ENCODE data around the gene ENDOV.
"Not testable (repeated sequence)": the region's sequence is repeated elsewhere in the genome, so short reads cannot be mapped to it uniquely, and the experiment has no call there.

The ENDOV gene

GRCh38 chr17:80402959-80403358 is 12.0 kb upstream of the ENDOV start:
- CTCF ChIA-PET: no interaction called here
- H3K27ac ChIP-seq (ENCODE audit: insufficient read depth in 1 of 2, low read depth in 1 of 2, low read length in 2 of 2, poor library complexity in 1 of 2, severe bottlenecking in 2 of 2): no peak overlapping the region
- H3K4me1 ChIP-seq (ENCODE audit: control extremely low read depth in 1 of 4, control insufficient read depth in 4 of 4, insufficient read depth in 4 of 4, low read length in 3 of 4): no peaks in the 10 kb centered on the region
- peaks cover 0 to 14% (median 2%) of the 10 kb centered on the region in 5 experiments for H3K27me3 ChIP-seq (replicated peaks in 2 of 5; ENCODE audit: control insufficient read depth in 4 of 5, insufficient read depth in 5 of 5, low read length in 4 of 5)
- H3K9me3 ChIP-seq (ENCODE audit: control extremely low read depth in 1 of 5, control insufficient read depth in 4 of 5, insufficient read depth in 2 of 5, low read depth in 1 of 5, low read length in 4 of 5): no peaks in the 10 kb centered on the region
- H3K4me3 ChIP-seq (ENCODE audit: control insufficient read depth in 1 of 7, extremely low read depth in 1 of 7, insufficient read depth in 4 of 7, low read depth in 2 of 7, low read length in 6 of 7): no peak overlapping the region
- 79% methylated on average over 2 of the region's 4 CpGs for WGBS (ENCODE audit: insufficient coverage)
- H3K36me3 ChIP-seq (ENCODE audit: control insufficient read depth in 4 of 4, insufficient read depth in 4 of 4, low read length in 3 of 4): no peaks in the 10 kb centered on the region
- DNase-seq: no peak
- POLR2A ChIA-PET: interaction anchor here (0.7 kb wide), 2 partner anchors 38 to 431 kb away, joined by 4 to 6 read pairs; no protein-coding TSS in a partner anchor

- CTCF ChIA-PET: no interaction called here
- no peak for DNase-seq
- H3K27me3 ChIP-seq (replicated peaks in 2 of 5; ENCODE audit: control insufficient read depth in 4 of 5, insufficient read depth in 5 of 5, low read length in 4 of 5): peaks cover 0 to 22% (median 5%) of the 10 kb centered on the region in 5 experiments
- WGBS (ENCODE audit: insufficient coverage): 97% methylated on average over 7 of the region's 8 CpGs
- H3K36me3 ChIP-seq (ENCODE audit: control insufficient read depth in 4 of 4, insufficient read depth in 4 of 4, low read length in 3 of 4): no peaks in the 10 kb centered on the region
- H3K4me3 ChIP-seq (ENCODE audit: control insufficient read depth in 1 of 7, extremely low read depth in 1 of 7, insufficient read depth in 4 of 7, low read depth in 2 of 7, low read length in 6 of 7): no peak overlapping the region
- POLR2A ChIA-PET: no interaction called here
- no peaks in the 10 kb centered on the region for H3K4me1 ChIP-seq (ENCODE audit: control extremely low read depth in 1 of 4, control insufficient read depth in 4 of 4, insufficient read depth in 4 of 4, low read length in 3 of 4)
- H3K9me3 ChIP-seq (ENCODE audit: control extremely low read depth in 1 of 5, control insufficient read depth in 4 of 5, insufficient read depth in 2 of 5, low read depth in 1 of 5, low read length in 4 of 5): no peaks in the 10 kb centered on the region
- H3K27ac ChIP-seq (ENCODE audit: insufficient read depth in 1 of 2, low read depth in 1 of 2, low read length in 2 of 2, poor library complexity in 1 of 2, severe bottlenecking in 2 of 2): no peak overlapping the region
Measured at GRCh38 chr17:80406146-80406545, 8.8 kb upstream of the ENDOV start.

GRCh38 chr17:80407917-80408316 is 7.0 kb upstream of the ENDOV start:
- WGBS (ENCODE audit: insufficient coverage): 81% methylated on average over 4 of the region's 5 CpGs
- DNase-seq; H3K9me3 ChIP-seq (ENCODE audit: control extremely low read depth in 1 of 5, control insufficient read depth in 4 of 5, insufficient read depth in 2 of 5, low read depth in 1 of 5, low read length in 4 of 5); H3K4me3 ChIP-seq (ENCODE audit: control insufficient read depth in 1 of 7, extremely low read depth in 1 of 7, insufficient read depth in 4 of 7, low read depth in 2 of 7, low read length in 6 of 7); CTCF ChIA-PET; H3K36me3 ChIP-seq (ENCODE audit: control insufficient read depth in 4 of 4, insufficient read depth in 4 of 4, low read length in 3 of 4); POLR2A ChIA-PET; H3K4me1 ChIP-seq (ENCODE audit: control extremely low read depth in 1 of 4, control insufficient read depth in 4 of 4, insufficient read depth in 4 of 4, low read length in 3 of 4); H3K27ac ChIP-seq (ENCODE audit: insufficient read depth in 1 of 2, low read depth in 1 of 2, low read length in 2 of 2, poor library complexity in 1 of 2, severe bottlenecking in 2 of 2): not testable (repeated sequence)
- H3K27me3 ChIP-seq (replicated peaks in 2 of 5; ENCODE audit: control insufficient read depth in 4 of 5, insufficient read depth in 5 of 5, low read length in 4 of 5): peaks cover 0 to 25% (median 8%) of the 10 kb centered on the region in 5 experiments

GRCh38 chr17:80408872-80409271 is 6.1 kb upstream of the ENDOV start:
- Histone ChIP-seq H3K4me3 (ENCODE audit: control insufficient read depth in 1 of 7, extremely low read depth in 1 of 7, insufficient read depth in 4 of 7, low read depth in 2 of 7, low read length in 6 of 7) (no peak overlapping the region), H3K9me3 (ENCODE audit: control extremely low read depth in 1 of 5, control insufficient read depth in 4 of 5, insufficient read depth in 2 of 5, low read depth in 1 of 5, low read length in 4 of 5) (no peaks in the 10 kb centered on the region), H3K4me1 (ENCODE audit: control extremely low read depth in 1 of 4, control insufficient read depth in 4 of 4, insufficient read depth in 4 of 4, low read length in 3 of 4) (no peaks in the 10 kb centered on the region), H3K27me3 (replicated peaks in 2 of 5; ENCODE audit: control insufficient read depth in 4 of 5, insufficient read depth in 5 of 5, low read length in 4 of 5) (peaks cover 0 to 33% (median 13%) of the 10 kb centered on the region in 5 experiments), H3K36me3 (ENCODE audit: control insufficient read depth in 4 of 4, insufficient read depth in 4 of 4, low read length in 3 of 4) (no peaks in the 10 kb centered on the region), H3K27ac (ENCODE audit: insufficient read depth in 1 of 2, low read depth in 1 of 2, low read length in 2 of 2, poor library complexity in 1 of 2, severe bottlenecking in 2 of 2) (no peak overlapping the region)
- peak in 1 of 3 donors; percentile 8 for DNase-seq
- ChIA-PET CTCF (no interaction called here), POLR2A (no interaction called here)
- 33% methylated on average over 3 of the region's 6 CpGs for WGBS (ENCODE audit: insufficient coverage)

GRCh38 chr17:80409626-80410025 is 5.3 kb upstream of the ENDOV start:
- H3K27ac ChIP-seq (ENCODE audit: insufficient read depth in 1 of 2, low read depth in 1 of 2, low read length in 2 of 2, poor library complexity in 1 of 2, severe bottlenecking in 2 of 2): no peak overlapping the region
- H3K4me3 ChIP-seq (ENCODE audit: control insufficient read depth in 1 of 7, extremely low read depth in 1 of 7, insufficient read depth in 4 of 7, low read depth in 2 of 7, low read length in 6 of 7): no peak overlapping the region
- H3K27me3 ChIP-seq (replicated peaks in 2 of 5; ENCODE audit: control insufficient read depth in 4 of 5, insufficient read depth in 5 of 5, low read length in 4 of 5): peaks cover 0 to 41% (median 18%) of the 10 kb centered on the region in 5 experiments
- ChIA-PET POLR2A (no interaction called here), CTCF (no interaction called here)
- no peaks in the 10 kb centered on the region for H3K9me3 ChIP-seq (ENCODE audit: control extremely low read depth in 1 of 5, control insufficient read depth in 4 of 5, insufficient read depth in 2 of 5, low read depth in 1 of 5, low read length in 4 of 5)
- WGBS (ENCODE audit: insufficient coverage): 94% methylated on average over 12 of the region's 13 CpGs
- peaks cover 0 to 6% (median 5%) of the 10 kb centered on the region in 4 experiments for H3K4me1 ChIP-seq (ENCODE audit: control extremely low read depth in 1 of 4, control insufficient read depth in 4 of 4, insufficient read depth in 4 of 4, low read length in 3 of 4)
- no peaks in the 10 kb centered on the region for H3K36me3 ChIP-seq (ENCODE audit: control insufficient read depth in 4 of 4, insufficient read depth in 4 of 4, low read length in 3 of 4)
- no peak for DNase-seq

GRCh38 chr17:80410441-80411087 is 4.4 kb upstream of the ENDOV start:
- H3K4me3 ChIP-seq (ENCODE audit: control insufficient read depth in 1 of 7, extremely low read depth in 1 of 7, insufficient read depth in 4 of 7, low read depth in 2 of 7, low read length in 6 of 7); POLR2A ChIA-PET; H3K27ac ChIP-seq (ENCODE audit: insufficient read depth in 1 of 2, low read depth in 1 of 2, low read length in 2 of 2, poor library complexity in 1 of 2, severe bottlenecking in 2 of 2); H3K9me3 ChIP-seq (ENCODE audit: control extremely low read depth in 1 of 5, control insufficient read depth in 4 of 5, insufficient read depth in 2 of 5, low read depth in 1 of 5, low read length in 4 of 5); H3K36me3 ChIP-seq (ENCODE audit: control insufficient read depth in 4 of 4, insufficient read depth in 4 of 4, low read length in 3 of 4); DNase-seq: not testable (repeated sequence)
- WGBS (ENCODE audit: insufficient coverage): 93% methylated on average over 6 of the region's 16 CpGs
- CTCF ChIA-PET: interaction anchor here (0.8 kb wide), 1 partner anchor 13 kb away, joined by 3 read pairs; no protein-coding TSS in a partner anchor
- H3K4me1 ChIP-seq (ENCODE audit: control extremely low read depth in 1 of 4, control insufficient read depth in 4 of 4, insufficient read depth in 4 of 4, low read length in 3 of 4): peaks cover 0 to 14% (median 10%) of the 10 kb centered on the region in 4 experiments
- peaks cover 0 to 40% (median 18%) of the 10 kb centered on the region in 5 experiments for H3K27me3 ChIP-seq (replicated peaks in 2 of 5; ENCODE audit: control insufficient read depth in 4 of 5, insufficient read depth in 5 of 5, low read length in 4 of 5)

GRCh38 chr17:80413771-80414507 is 1.0 kb upstream of the ENDOV start:
- H3K27me3 ChIP-seq (replicated peaks in 2 of 5; ENCODE audit: control insufficient read depth in 4 of 5, insufficient read depth in 5 of 5, low read length in 4 of 5): peaks cover 0 to 28% (median 13%) of the 10 kb centered on the region in 5 experiments
- H3K27ac ChIP-seq (ENCODE audit: insufficient read depth in 1 of 2, low read depth in 1 of 2, low read length in 2 of 2, poor library complexity in 1 of 2, severe bottlenecking in 2 of 2): no peak overlapping the region
- H3K4me1 ChIP-seq (ENCODE audit: control extremely low read depth in 1 of 4, control insufficient read depth in 4 of 4, insufficient read depth in 4 of 4, low read length in 3 of 4): peaks cover 0 to 23% (median 16%) of the 10 kb centered on the region in 4 experiments
- CTCF ChIA-PET: interaction anchor here (1.3 kb wide), 1 partner anchor 12 kb away, joined by 3 read pairs; no protein-coding TSS in a partner anchor
- 70% methylated on average over 16 of the region's 26 CpGs for WGBS (ENCODE audit: insufficient coverage)
- peak overlapping the region in 6 of 7 experiments; percentile 83 to 94 (median 91) for H3K4me3 ChIP-seq (ENCODE audit: control insufficient read depth in 1 of 7, extremely low read depth in 1 of 7, insufficient read depth in 4 of 7, low read depth in 2 of 7, low read length in 6 of 7)
- POLR2A ChIA-PET: no interaction called here
- peak in 2 of 3 donors; percentile 2 to 5 for DNase-seq
- H3K9me3 ChIP-seq (ENCODE audit: control extremely low read depth in 1 of 5, control insufficient read depth in 4 of 5, insufficient read depth in 2 of 5, low read depth in 1 of 5, low read length in 4 of 5): no peaks in the 10 kb centered on the region
- H3K36me3 ChIP-seq (ENCODE audit: control insufficient read depth in 4 of 4, insufficient read depth in 4 of 4, low read length in 3 of 4): peaks cover 0 to 8% (median 3%) of the 10 kb centered on the region in 4 experiments
